ENCODE data around the gene CCDC197.

The CCDC197 gene

DNA sequence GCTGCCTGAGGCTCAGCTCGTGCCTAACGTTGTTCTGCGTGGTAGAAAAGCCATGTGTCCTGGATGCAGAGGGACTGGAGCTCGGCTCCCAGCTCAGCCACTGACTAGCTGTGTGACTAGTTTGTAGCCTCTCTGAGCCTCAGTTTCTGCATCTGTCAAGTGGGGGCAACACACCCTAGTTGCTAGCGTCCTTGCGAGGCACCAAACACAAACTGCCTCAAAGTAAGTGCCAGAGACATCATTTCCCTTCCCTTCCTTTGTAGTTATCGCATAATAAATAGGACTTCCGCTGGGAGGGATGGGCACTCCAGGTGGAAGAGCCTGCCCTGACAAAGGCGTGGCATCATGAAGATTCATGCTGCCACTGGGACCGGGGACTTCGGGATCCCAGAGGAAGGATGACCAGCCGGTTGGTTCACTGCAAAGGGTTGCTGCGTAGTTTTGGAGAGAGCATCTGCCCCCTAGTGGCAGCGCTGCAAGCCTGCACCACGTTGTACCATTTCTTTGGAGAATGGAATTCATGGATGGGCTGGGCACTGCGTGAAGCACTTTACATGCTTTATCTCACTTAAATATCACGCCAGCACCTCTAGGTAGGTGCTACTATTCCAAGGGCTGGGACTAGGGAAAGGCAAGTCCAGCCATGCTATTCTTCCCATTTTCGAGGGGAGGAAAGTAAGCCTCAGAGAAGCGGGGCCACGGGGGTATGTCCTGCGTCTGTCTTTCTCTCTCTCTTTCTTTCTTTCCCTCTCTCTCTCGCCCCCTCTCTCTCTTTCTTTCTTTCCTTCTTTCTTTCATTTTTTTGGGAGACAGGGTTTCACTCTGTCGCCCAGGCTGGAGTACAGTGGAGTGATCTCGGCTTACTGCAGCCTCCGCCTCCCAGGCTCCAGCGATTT, 4.6 kb downstream of the CCDC197 start:
- TF ChIP-seq EZH2 (IDR thresholded peaks at IDR 0.05; ENCODE audit: borderline replicate concordance, low read length): no peak
- TF ChIP-seq, protein P1, sequence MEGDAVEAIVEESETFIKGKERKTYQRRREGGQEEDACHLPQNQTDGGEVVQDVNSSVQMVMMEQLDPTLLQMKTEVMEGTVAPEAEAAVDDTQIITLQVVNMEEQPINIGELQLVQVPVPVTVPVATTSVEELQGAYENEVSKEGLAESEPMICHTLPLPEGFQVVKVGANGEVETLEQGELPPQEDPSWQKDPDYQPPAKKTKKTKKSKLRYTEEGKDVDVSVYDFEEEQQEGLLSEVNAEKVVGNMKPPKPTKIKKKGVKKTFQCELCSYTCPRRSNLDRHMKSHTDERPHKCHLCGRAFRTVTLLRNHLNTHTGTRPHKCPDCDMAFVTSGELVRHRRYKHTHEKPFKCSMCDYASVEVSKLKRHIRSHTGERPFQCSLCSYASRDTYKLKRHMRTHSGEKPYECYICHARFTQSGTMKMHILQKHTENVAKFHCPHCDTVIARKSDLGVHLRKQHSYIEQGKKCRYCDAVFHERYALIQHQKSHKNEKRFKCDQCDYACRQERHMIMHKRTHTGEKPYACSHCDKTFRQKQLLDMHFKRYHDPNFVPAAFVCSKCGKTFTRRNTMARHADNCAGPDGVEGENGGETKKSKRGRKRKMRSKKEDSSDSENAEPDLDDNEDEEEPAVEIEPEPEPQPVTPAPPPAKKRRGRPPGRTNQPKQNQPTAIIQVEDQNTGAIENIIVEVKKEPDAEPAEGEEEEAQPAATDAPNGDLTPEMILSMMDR (IDR thresholded peaks at IDR 0.05; ENCODE audit: low read length): peak; percentile 98
- no peaks in the 10 kb centered on the region for H3K9me3 ChIP-seq (ENCODE audit: low read length)
- H3K9ac ChIP-seq (ENCODE audit: low read length): peak overlapping the region; percentile 46
- no peaks in the 10 kb centered on the region for H3K27me3 ChIP-seq (ENCODE audit: insufficient read depth, low read length)
- no peaks in the 10 kb centered on the region for H3F3A ChIP-seq (ENCODE audit: insufficient read depth, low read length)
- H2AFZ ChIP-seq (ENCODE audit: low read length): no peak overlapping the region; the same call in 1 of the 2 replicates
- no peaks in the 10 kb centered on the region for H3K9me2 ChIP-seq (ENCODE audit: low read depth, low read length)
- H3K4me1 ChIP-seq (ENCODE audit: insufficient read depth, low read length, severe bottlenecking): peaks cover 35% of the 10 kb centered on the region
- H3K79me2 ChIP-seq (ENCODE audit: insufficient read depth, low read length): no peaks in the 10 kb centered on the region
- no peak overlapping the region for H3K4me3 ChIP-seq (ENCODE audit: low read depth, low read length, poor library complexity, severe bottlenecking)
- peak overlapping the region; percentile 46 for H3K27ac ChIP-seq (ENCODE audit: low read depth, low read length, poor library complexity, severe bottlenecking)
- H4K20me1 ChIP-seq (ENCODE audit: insufficient read depth, low read length): no peaks in the 10 kb centered on the region
- no peaks in the 10 kb centered on the region for H3K36me3 ChIP-seq (ENCODE audit: insufficient read depth, low read length)
- peak overlapping the region; percentile 57; the same call in 1 of the 2 replicates for H3K4me2 ChIP-seq (ENCODE audit: low read length)

GRCh38 chr14:94003397-94003796, 6.3 kb downstream of the CCDC197 start:
- Histone ChIP-seq H3K9me3 (ENCODE audit: low read length) (no peaks in the 10 kb centered on the region), H4K20me1 (ENCODE audit: insufficient read depth, low read length) (no peaks in the 10 kb centered on the region), H3K4me3 (ENCODE audit: low read depth, low read length, poor library complexity, severe bottlenecking) (no peak overlapping the region), H3K9ac (ENCODE audit: low read length) (no peak overlapping the region), H3F3A (ENCODE audit: insufficient read depth, low read length) (no peaks in the 10 kb centered on the region), H3K36me3 (ENCODE audit: insufficient read depth, low read length) (no peaks in the 10 kb centered on the region), H3K4me2 (ENCODE audit: low read length) (no peak overlapping the region), H3K79me2 (ENCODE audit: insufficient read depth, low read length) (no peaks in the 10 kb centered on the region), H3K4me1 (ENCODE audit: insufficient read depth, low read length, severe bottlenecking) (peaks cover 35% of the 10 kb centered on the region), H3K27ac (ENCODE audit: low read depth, low read length, poor library complexity, severe bottlenecking) (no peak overlapping the region), H3K9me2 (ENCODE audit: low read depth, low read length) (no peaks in the 10 kb centered on the region), H3K27me3 (ENCODE audit: insufficient read depth, low read length) (no peaks in the 10 kb centered on the region), H2AFZ (ENCODE audit: low read length) (no peak overlapping the region)
- TF ChIP-seq, protein P1 (IDR thresholded peaks at IDR 0.05; ENCODE audit: low read length): no peak

GRCh38 chr14:94004015-94004414, 6.9 kb downstream of the CCDC197 start:
- H3K27me3 ChIP-seq (ENCODE audit: insufficient read depth, low read length): no peaks in the 10 kb centered on the region
- TF ChIP-seq, protein P1 (IDR thresholded peaks at IDR 0.05; ENCODE audit: low read length): no peak
- TF ChIP-seq EZH2 (IDR thresholded peaks at IDR 0.05; ENCODE audit: borderline replicate concordance, low read length): no peak
- no peaks in the 10 kb centered on the region for H3K36me3 ChIP-seq (ENCODE audit: insufficient read depth, low read length)
- no peaks in the 10 kb centered on the region for H3K9me2 ChIP-seq (ENCODE audit: low read depth, low read length)
- H3K79me2 ChIP-seq (ENCODE audit: insufficient read depth, low read length): no peaks in the 10 kb centered on the region
- H3K4me1 ChIP-seq (ENCODE audit: insufficient read depth, low read length, severe bottlenecking): peaks cover 31% of the 10 kb centered on the region
- H2AFZ ChIP-seq (ENCODE audit: low read length): no peak overlapping the region
- no peaks in the 10 kb centered on the region for H4K20me1 ChIP-seq (ENCODE audit: insufficient read depth, low read length)
- no peak overlapping the region for H3K27ac ChIP-seq (ENCODE audit: low read depth, low read length, poor library complexity, severe bottlenecking)
- H3K9ac ChIP-seq (ENCODE audit: low read length): no peak overlapping the region
- H3K4me3 ChIP-seq (ENCODE audit: low read depth, low read length, poor library complexity, severe bottlenecking): no peak overlapping the region
- no peaks in the 10 kb centered on the region for H3F3A ChIP-seq (ENCODE audit: insufficient read depth, low read length)
- H3K9me3 ChIP-seq (ENCODE audit: low read length): no peaks in the 10 kb centered on the region
- H3K4me2 ChIP-seq (ENCODE audit: low read length): no peak overlapping the region

Data from OCI-LY1 (cell line).